Measurements from ENCODE around the gene MAGEB18. TPM values are rescaled to one million over a fixed set of nuclear protein-coding genes. Genes with fewer than 3 reads are reported as not detected.

MAGEB18 gene
- not detected in 2 replicates for total RNA-seq (2014; rRNA removed; shearing (Covaris generic))

DNA sequence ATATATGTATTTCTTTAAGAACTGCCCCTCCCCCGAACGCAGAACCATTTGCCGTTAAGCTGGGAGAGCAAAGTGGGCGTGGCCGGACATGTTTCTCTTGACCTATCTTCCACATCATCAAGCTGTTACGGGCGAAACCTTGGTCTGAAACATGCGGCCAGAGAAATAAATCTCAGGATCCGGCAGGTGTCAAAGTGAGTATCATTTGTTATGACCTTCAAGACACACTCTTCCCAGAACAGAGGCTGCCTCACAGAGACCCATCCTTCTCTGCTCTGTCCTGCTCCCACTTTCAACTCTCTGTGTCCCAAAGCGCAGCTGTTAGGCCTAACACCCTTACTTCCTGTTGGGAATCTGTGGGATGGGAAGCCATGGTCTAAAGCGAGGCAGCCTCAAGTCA, at the start of gene MAGEB18:
Gene MAGEB18, plus strand, starts transcription at position 70 of the 400 bp plus-strand sequence. CDS start 643 bp downstream, outside the sequence.
- DNase-seq (ENCODE audit: low spot score): no peak

DNA sequence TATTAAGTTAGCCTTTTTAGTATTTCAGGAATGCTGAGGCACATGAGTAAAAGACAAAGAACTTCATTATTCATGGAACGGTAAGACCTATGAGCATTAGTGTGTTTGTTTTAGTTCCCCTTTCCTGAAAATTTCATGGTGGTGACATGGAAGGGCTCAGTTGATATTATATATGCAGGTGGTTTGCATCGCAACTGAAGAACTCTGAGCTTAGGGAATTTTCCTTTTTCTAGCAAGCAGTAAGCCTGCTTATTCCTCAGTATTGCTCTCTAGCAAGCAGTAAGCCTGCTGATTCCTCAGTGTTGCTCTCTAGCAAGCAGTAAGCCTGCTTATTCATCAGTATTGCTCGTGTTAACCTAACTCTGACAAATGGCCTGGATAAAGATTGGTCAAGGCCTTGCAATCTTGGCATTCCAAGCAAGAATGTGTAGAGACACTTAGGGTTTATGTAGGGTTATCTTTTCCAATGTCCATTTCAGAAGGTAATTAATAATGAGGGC, 37.7 kb upstream of the MAGEB18 start:
- DNase-seq (ENCODE audit: low spot score): no peak

DNA sequence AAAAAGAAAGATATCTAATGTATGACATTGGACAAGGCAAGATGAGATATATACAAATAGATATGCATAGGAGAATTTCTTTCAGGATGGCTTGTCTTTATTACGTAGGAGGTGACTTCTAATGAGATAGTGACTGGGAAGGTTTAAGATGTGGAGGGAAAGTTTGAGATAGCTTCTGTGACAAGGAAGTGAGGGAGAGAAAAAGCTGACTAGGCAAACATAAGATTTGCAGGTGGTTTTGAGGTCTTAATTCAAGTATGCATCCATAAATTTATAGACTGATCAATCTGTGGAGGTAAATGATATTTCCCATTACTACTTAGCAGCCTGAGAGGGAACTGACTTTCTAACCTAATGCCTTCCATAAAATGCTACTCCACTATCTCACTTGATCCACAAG, 29.0 kb upstream of the MAGEB18 start:
- no peak for DNase-seq (ENCODE audit: low spot score)

DNA sequence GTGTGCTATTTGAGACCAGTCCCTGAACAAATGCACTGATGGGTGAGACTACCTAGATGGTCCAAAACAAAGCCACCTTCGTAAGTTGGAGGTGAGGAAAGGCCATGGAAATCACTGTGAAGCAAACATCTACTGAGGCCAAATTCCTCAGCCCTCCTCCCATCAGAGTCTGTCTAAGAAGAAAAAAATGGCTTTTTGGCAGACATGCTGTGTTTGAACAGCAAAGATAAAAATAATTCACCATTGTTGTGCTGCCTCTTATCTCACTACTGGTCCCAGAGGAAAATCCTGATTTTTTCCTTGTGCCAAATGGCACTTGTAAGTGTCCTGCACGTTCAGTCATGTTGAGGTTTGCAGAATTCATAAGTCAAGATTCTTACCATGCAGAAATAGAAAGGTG, 7.9 kb downstream of the MAGEB18 start:
- no peak for DNase-seq (ENCODE audit: low spot score)

DNA sequence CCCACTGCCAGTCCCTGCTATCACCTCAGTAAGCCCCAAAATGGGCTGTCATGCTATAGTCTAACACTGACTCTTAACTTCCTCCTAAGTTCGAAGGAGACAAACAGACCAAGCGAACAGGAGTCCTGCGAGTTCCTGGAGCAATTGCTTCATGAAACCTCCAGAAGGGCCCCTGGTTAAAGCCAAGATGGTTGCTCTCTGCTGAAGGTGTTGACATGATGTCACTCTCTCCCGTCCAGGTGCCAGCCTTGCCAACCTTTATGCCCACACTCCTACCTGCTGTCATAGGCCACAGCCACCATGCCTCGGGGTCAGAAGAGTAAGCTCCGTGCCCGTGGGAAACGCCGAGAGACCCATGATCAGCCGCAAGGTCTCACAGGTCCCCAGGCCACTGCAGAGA, 22.2 kb downstream of the MAGEB18 start, which contains the start of gene MAGEB6B:
Gene MAGEB6B, plus strand, starts transcription at position 301 of the 400 bp plus-strand sequence. Its CDS starts 0 bp downstream, at position 301.
- DNase-seq (ENCODE audit: low spot score): no peak

Other genes with a start within 250 kb of the MAGEB18 start
- not detected in 2 replicates for gene MAGEB6B, start 22.3 kb downstream of the MAGEB18 start, total RNA-seq (2014; rRNA removed; shearing (Covaris generic))
- gene MAGEB6, start 54.1 kb downstream of the MAGEB18 start, total RNA-seq (2014; rRNA removed; shearing (Covaris generic)): not detected in 2 replicates
- not detected in 2 replicates for gene MAGEB5, start 77.8 kb downstream of the MAGEB18 start, total RNA-seq (2014; rRNA removed; shearing (Covaris generic))